Measurements from ENCODE around the gene ASCL2.

Gene ASCL2

GRCh38 chr11:2270322-2271076, at the start of gene ASCL2:
Gene ASCL2, minus strand, starts transcription at chr11:2270588. Its CDS starts 256 bp downstream, at chr11:2270332.
- DNase-seq (ENCODE audit: low read depth, low spot score): no peak

- no peak for DNase-seq (ENCODE audit: low read depth, low spot score)
These were observed 49.5 kb upstream of the ASCL2 start for GRCh38 chr11:2319791-2320472.

- no peak for DNase-seq (ENCODE audit: low read depth, low spot score)
These were observed 48.3 kb upstream of the ASCL2 start for GRCh38 chr11:2318707-2319106.

GRCh38 chr11:2318123-2318522, 47.7 kb upstream of the ASCL2 start:
- DNase-seq (ENCODE audit: low read depth, low spot score): no peak

GRCh38 chr11:2317354-2318050, 47.1 kb upstream of the ASCL2 start:
- DNase-seq (ENCODE audit: low read depth, low spot score): no peak

GRCh38 chr11:2316963-2317244, 46.5 kb upstream of the ASCL2 start:
- no peak for DNase-seq (ENCODE audit: low read depth, low spot score)

GRCh38 chr11:2316169-2316962, 46.0 kb upstream of the ASCL2 start:
- no peak for DNase-seq (ENCODE audit: low read depth, low spot score)

GRCh38 chr11:2315395-2316168, 45.2 kb upstream of the ASCL2 start:
- no peak for DNase-seq (ENCODE audit: low read depth, low spot score)

GRCh38 chr11:2314525-2315394, 44.4 kb upstream of the ASCL2 start:
- DNase-seq (ENCODE audit: low read depth, low spot score): no peak

- no peak for DNase-seq (ENCODE audit: low read depth, low spot score)
These were observed 43.7 kb upstream of the ASCL2 start for GRCh38 chr11:2314136-2314524.

- DNase-seq (ENCODE audit: low read depth, low spot score): no peak
These were observed 42.9 kb upstream of the ASCL2 start for GRCh38 chr11:2313051-2313951.

GRCh38 chr11:2312232-2313042, 42.0 kb upstream of the ASCL2 start:
- DNase-seq (ENCODE audit: low read depth, low spot score): no peak

- no peak for DNase-seq (ENCODE audit: low read depth, low spot score)
These were observed 41.2 kb upstream of the ASCL2 start for GRCh38 chr11:2311353-2312133.

GRCh38 chr11:2310786-2311352, 40.5 kb upstream of the ASCL2 start:
- no peak for DNase-seq (ENCODE audit: low read depth, low spot score)

- DNase-seq (ENCODE audit: low read depth, low spot score): no peak
These were observed 39.8 kb upstream of the ASCL2 start for GRCh38 chr11:2310073-2310785.

GRCh38 chr11:2309251-2310072, 39.1 kb upstream of the ASCL2 start:
- DNase-seq (ENCODE audit: low read depth, low spot score): no peak
